ENCODE data around the gene PKNOX2.

PKNOX2 gene

DNA sequence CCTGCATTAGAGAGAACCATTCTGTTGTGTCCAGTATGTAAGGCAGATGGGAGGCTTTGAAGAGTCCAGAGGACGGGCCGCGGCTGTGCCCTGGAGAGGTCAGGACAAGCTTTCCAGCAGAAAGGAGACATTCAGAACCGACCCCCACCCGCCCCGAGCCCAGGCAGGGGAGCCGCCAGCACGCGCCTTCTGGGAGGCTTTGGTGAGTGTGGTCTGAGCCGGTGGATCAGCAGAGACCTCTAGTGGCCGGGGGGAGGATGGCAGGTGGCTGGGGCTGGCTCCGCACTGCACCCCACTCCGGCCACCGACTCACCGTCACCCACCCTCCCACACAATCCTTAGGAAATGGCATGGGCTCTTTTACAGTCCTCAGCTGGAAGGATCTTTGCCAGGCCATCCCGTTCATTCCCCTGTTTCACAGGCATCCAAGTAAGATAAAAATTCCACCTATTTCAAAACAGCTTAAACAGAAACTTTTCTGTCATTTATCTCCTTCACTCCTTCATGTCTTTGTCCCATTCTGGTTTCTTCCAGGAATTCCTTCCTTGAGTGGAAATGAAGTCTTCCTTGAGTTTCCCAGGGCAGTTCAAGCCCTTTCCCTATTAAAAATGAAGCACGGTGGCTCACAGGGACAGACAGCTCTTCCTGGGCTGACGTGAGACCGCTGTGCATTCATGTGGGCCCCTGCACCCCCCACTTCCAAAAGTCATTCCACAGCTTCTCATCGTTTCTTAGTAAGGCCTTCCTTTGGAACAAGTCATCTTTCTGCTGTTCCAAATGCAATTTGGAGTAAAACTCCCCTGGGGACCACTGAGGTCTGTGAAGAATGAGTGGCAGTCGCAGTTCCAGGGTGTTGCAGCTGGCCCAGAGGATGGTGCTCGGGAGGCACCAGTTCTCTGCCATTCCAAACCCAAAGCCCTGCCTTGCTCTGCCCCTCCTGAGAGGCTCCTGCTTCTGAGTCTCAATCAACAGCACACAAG is 240.6 kb downstream of the PKNOX2 start:
- DNase-seq (ENCODE audit: low read depth) = peak; percentile 60
- H3K4me3 ChIP-seq (ENCODE audit: low read depth, low read length) = no peak overlapping the region
- TF ChIP-seq, protein P1, sequence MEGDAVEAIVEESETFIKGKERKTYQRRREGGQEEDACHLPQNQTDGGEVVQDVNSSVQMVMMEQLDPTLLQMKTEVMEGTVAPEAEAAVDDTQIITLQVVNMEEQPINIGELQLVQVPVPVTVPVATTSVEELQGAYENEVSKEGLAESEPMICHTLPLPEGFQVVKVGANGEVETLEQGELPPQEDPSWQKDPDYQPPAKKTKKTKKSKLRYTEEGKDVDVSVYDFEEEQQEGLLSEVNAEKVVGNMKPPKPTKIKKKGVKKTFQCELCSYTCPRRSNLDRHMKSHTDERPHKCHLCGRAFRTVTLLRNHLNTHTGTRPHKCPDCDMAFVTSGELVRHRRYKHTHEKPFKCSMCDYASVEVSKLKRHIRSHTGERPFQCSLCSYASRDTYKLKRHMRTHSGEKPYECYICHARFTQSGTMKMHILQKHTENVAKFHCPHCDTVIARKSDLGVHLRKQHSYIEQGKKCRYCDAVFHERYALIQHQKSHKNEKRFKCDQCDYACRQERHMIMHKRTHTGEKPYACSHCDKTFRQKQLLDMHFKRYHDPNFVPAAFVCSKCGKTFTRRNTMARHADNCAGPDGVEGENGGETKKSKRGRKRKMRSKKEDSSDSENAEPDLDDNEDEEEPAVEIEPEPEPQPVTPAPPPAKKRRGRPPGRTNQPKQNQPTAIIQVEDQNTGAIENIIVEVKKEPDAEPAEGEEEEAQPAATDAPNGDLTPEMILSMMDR (conservative IDR thresholded peaks at IDR 0.05; ENCODE audit: low read depth, low read length) = peak; percentile 94

DNA sequence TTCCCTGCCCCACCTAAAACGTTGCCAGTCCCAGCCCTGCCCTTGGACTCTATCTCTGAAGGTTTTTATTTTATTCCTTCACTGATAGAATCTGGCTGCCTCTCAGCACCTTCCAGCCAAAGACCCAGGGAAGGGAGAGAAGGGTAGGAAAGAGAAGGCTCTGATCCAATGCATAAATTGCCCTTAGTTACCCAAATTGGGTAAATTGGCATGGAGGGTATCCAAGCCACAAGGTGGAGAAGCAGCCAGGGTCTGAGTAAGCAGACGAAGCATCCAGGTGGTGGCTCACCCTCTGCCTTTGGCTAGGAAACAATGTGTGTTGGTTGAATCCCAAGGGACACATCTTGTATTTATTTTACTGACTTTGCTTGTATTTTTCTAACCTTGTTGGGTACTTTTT is 242.5 kb downstream of the PKNOX2 start:
- no peak overlapping the region for H3K4me3 ChIP-seq (ENCODE audit: low read depth, low read length)
- TF ChIP-seq, protein P1 (conservative IDR thresholded peaks at IDR 0.05; ENCODE audit: low read depth, low read length) = no peak

DNA sequence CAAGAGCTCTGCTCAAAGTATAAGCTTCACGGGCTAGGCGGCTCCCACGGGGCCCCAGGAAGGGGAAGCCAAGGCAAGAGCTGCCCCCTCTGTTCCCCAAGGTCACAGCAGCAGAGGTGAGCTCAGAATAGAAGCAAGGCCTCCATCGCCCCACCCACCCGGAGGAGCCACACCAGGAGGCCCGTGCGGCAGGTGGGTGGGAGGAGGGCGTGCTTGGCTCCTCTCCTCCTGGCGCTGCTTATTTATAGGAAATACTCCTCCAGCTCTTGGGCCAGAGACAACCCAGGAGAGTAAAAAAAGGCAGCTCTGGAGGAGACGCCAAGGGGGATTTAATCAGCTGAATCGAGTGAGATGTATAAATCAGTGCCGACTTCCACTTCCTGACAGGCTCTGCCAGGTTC is 243.8 kb downstream of the PKNOX2 start:
- H3K4me3 ChIP-seq (ENCODE audit: low read depth, low read length) = no peak overlapping the region
- TF ChIP-seq, protein P1 (conservative IDR thresholded peaks at IDR 0.05; ENCODE audit: low read depth, low read length) = no peak
- DNase-seq (ENCODE audit: low read depth) = no peak

More for the DNA sequence above, 242.5 kb downstream of the PKNOX2 start:
- no peak for DNase-seq (ENCODE audit: low read depth)

DNA sequence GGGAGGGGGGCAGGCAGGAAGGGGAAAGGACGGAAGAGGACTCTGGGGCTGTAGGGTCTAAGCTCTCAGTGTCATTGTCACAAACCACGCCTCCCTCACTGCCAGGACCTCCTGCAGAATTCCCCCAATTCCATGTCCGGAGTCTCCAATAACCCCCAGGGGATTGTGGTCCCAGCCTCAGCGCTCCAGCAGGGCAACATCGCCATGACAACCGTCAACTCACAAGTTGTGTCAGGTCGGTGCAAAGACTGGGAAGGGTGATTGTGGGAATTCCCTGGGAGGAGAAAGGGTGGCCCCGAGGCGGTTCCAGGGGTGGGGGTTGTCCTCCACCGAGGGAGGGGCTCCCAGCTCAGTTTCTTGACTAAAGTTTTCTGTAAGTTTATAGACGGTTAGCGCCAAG is 245.5 kb downstream of the PKNOX2 start:
- TF ChIP-seq, protein P1 (conservative IDR thresholded peaks at IDR 0.05; ENCODE audit: low read depth, low read length) = no peak
- no peak overlapping the region for H3K4me3 ChIP-seq (ENCODE audit: low read depth, low read length)
- peak; percentile 19 for DNase-seq (ENCODE audit: low read depth)

DNA sequence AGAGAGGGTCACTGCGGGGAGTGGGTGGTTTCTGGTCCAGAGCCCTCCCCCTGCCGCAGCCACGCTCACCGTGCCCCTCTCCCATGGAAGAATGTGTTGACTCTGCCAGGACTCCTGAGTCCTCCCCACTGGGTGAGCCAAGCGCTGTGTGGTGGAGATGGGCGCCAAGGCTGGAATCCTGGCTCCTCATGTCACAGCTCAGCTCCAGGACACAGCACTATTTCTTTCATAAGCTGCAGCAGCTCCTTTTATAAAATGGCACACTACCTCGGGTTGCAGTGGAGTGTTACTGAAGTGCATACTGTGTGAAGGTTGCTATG is 247.6 kb downstream of the PKNOX2 start:
- no peak for DNase-seq (ENCODE audit: low read depth)
- TF ChIP-seq, protein P1 (conservative IDR thresholded peaks at IDR 0.05; ENCODE audit: low read depth, low read length) = no peak
- H3K4me3 ChIP-seq (ENCODE audit: low read depth, low read length) = no peak overlapping the region

DNA sequence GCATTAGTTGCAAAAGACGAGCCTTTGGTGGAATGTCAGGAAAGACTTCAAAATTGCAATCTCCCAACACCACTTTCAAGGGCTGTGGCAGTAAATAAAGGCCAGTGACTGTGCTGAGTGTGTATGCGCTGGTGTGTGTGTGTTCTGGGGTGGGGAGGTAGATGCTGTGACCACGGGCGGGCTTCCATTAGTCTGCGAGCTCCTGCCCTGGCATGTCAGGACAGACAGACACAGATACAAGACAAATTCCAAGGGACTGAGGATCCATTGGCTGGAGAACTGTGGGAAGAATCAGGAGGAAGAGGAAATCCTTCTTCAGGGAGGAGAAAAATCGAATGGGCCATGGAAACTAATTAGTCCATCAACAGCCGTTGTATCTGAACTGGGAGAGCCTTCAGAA is 248.0 kb downstream of the PKNOX2 start:
- H3K4me3 ChIP-seq (ENCODE audit: low read depth, low read length) = no peak overlapping the region
- TF ChIP-seq, protein P1 (conservative IDR thresholded peaks at IDR 0.05; ENCODE audit: low read depth, low read length) = no peak
- no peak for DNase-seq (ENCODE audit: low read depth)

DNA sequence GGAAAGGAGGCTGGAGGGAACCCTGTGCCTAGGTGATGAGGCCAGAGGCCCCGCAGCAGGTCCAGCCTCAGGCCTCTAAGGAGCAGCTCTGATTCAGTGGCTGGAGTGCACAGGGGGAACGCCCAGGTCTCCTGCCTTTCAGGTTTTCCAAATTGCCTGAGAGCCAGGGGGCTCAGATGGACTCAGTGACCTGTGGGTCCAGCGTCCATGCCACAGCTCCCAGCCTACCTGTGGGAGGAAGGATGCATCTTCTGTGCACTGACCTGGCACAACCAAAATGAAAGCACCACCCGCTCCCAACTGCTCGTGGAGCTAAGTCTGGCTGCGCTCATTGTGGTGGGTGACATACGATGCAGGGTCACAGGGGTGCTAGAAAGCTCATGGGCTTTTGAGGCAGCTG is 248.7 kb downstream of the PKNOX2 start:
- no peak overlapping the region for H3K4me3 ChIP-seq (ENCODE audit: low read depth, low read length)
- no peak for DNase-seq (ENCODE audit: low read depth)
- TF ChIP-seq, protein P1 (conservative IDR thresholded peaks at IDR 0.05; ENCODE audit: low read depth, low read length) = no peak
